ENCODE data around the gene WFS1. TPM values are rescaled to one million over a fixed set of nuclear protein-coding genes. Genes with fewer than 3 reads are reported as not detected.

WFS1 gene
- total RNA-seq, 1 donor: 17.0 TPM

DNA sequence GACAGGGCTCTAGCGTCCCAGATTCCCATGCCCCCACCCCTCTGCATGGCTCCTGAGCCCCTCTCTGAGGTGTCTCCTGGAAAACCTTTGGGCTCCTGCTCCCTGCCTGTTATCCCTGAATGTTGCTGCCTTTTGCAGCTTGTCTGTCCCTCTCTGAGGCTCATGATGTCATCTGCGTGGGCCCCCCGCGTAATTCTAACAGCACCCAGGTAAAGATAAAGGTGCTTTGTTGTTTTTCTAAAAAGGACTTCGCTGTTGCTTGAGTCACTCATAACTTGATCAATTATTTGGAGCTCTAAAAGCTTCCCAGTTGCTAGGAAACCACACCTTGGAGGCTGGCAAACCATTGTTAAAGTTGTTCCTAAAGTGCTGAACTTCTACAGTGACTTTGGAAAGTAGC, 36.6 kb downstream of the WFS1 start:
- no peak overlapping the region for H3K4me2 ChIP-seq (ENCODE audit: insufficient read depth, low read length)
- H3K4me1 ChIP-seq (ENCODE audit: insufficient read depth, low read length): no peaks in the 10 kb centered on the region
- H2AFZ ChIP-seq (ENCODE audit: low read length): no peak overlapping the region
- TF ChIP-seq, protein P1, sequence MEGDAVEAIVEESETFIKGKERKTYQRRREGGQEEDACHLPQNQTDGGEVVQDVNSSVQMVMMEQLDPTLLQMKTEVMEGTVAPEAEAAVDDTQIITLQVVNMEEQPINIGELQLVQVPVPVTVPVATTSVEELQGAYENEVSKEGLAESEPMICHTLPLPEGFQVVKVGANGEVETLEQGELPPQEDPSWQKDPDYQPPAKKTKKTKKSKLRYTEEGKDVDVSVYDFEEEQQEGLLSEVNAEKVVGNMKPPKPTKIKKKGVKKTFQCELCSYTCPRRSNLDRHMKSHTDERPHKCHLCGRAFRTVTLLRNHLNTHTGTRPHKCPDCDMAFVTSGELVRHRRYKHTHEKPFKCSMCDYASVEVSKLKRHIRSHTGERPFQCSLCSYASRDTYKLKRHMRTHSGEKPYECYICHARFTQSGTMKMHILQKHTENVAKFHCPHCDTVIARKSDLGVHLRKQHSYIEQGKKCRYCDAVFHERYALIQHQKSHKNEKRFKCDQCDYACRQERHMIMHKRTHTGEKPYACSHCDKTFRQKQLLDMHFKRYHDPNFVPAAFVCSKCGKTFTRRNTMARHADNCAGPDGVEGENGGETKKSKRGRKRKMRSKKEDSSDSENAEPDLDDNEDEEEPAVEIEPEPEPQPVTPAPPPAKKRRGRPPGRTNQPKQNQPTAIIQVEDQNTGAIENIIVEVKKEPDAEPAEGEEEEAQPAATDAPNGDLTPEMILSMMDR (IDR thresholded peaks at IDR 0.05; ENCODE audit: extremely low read depth, low read depth, low read length): no peak
- H3K27ac ChIP-seq (ENCODE audit: low read depth, low read length): no peak overlapping the region
- no peaks in the 10 kb centered on the region for H3K9me3 ChIP-seq (ENCODE audit: low read depth, low read length)
- H3K36me3 ChIP-seq (ENCODE audit: insufficient read depth, low read length): no peaks in the 10 kb centered on the region
- no peak overlapping the region for H3K4me3 ChIP-seq (ENCODE audit: insufficient read depth, low read length)
- H3K27me3 ChIP-seq (ENCODE audit: insufficient read depth, low read length): peaks cover 42% of the 10 kb centered on the region
- no peaks in the 10 kb centered on the region for H3K79me2 ChIP-seq (ENCODE audit: insufficient read depth, low read length)
- no peak for DNase-seq (ENCODE audit: insufficient read length, low spot score, missing footprints)
- no peaks in the 10 kb centered on the region for H4K20me1 ChIP-seq (ENCODE audit: insufficient read depth, low read length)

DNA sequence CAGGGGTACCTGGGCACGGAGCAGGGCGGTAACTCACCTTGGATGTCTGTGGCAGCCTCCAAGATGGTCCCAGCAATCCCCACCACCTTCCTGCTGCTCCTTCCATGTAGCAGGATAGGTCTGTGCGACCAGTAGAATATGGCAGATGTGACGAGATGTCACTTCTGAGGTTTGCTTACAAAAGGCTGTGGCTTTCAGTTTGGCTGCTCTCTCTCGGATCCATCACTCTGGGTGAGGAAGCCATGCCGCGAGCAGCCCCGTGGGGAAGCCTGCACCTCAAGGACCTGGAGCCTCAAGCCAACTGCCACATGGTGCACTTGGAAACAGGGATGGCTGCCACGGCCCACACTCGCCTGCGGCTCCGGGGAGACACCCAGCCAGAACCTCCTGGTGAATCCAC, 37.6 kb downstream of the WFS1 start:
- DNase-seq (ENCODE audit: insufficient read length, low spot score, missing footprints): no peak
- no peak overlapping the region for H3K27ac ChIP-seq (ENCODE audit: low read depth, low read length)
- H3K4me1 ChIP-seq (ENCODE audit: insufficient read depth, low read length): no peaks in the 10 kb centered on the region
- TF ChIP-seq, protein P1 (IDR thresholded peaks at IDR 0.05; ENCODE audit: extremely low read depth, low read depth, low read length): no peak
- H3K4me3 ChIP-seq (ENCODE audit: insufficient read depth, low read length): no peak overlapping the region
- H3K79me2 ChIP-seq (ENCODE audit: insufficient read depth, low read length): no peaks in the 10 kb centered on the region
- no peak overlapping the region for H2AFZ ChIP-seq (ENCODE audit: low read length)
- no peak overlapping the region for H3K4me2 ChIP-seq (ENCODE audit: insufficient read depth, low read length)
- H3K36me3 ChIP-seq (ENCODE audit: insufficient read depth, low read length): no peaks in the 10 kb centered on the region
- no peaks in the 10 kb centered on the region for H4K20me1 ChIP-seq (ENCODE audit: insufficient read depth, low read length)
- H3K9me3 ChIP-seq (ENCODE audit: low read depth, low read length): no peaks in the 10 kb centered on the region
- H3K27me3 ChIP-seq (ENCODE audit: insufficient read depth, low read length): peaks cover 42% of the 10 kb centered on the region

DNA sequence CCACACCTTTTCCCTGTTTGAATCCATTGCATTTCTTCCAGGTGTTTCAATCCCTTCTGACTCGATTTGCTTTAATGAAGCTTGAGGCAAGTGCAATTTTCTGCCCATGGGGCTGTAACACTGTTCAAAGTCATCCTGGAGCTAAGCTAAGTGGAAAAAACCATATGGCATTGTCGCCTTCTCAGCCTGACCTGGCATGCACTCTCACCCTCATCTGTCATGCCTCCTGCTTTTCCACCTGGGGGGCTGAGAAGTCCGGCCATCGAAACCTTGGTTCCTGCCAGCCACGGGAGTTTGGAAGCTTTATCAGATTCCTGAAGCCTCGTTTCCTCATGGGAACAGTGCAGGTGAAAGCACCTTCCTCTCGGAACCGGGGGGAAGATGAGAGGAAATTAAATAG, 38.2 kb downstream of the WFS1 start:
- no peaks in the 10 kb centered on the region for H3K9me3 ChIP-seq (ENCODE audit: low read depth, low read length)
- no peaks in the 10 kb centered on the region for H3K4me1 ChIP-seq (ENCODE audit: insufficient read depth, low read length)
- no peak overlapping the region for H3K27ac ChIP-seq (ENCODE audit: low read depth, low read length)
- no peaks in the 10 kb centered on the region for H4K20me1 ChIP-seq (ENCODE audit: insufficient read depth, low read length)
- no peak overlapping the region for H3K4me2 ChIP-seq (ENCODE audit: insufficient read depth, low read length)
- peaks cover 42% of the 10 kb centered on the region for H3K27me3 ChIP-seq (ENCODE audit: insufficient read depth, low read length)
- DNase-seq (ENCODE audit: insufficient read length, low spot score, missing footprints): no peak
- H3K4me3 ChIP-seq (ENCODE audit: insufficient read depth, low read length): no peak overlapping the region
- no peak overlapping the region for H2AFZ ChIP-seq (ENCODE audit: low read length)
- H3K36me3 ChIP-seq (ENCODE audit: insufficient read depth, low read length): no peaks in the 10 kb centered on the region
- no peaks in the 10 kb centered on the region for H3K79me2 ChIP-seq (ENCODE audit: insufficient read depth, low read length)
- TF ChIP-seq, protein P1 (IDR thresholded peaks at IDR 0.05; ENCODE audit: extremely low read depth, low read depth, low read length): no peak

DNA sequence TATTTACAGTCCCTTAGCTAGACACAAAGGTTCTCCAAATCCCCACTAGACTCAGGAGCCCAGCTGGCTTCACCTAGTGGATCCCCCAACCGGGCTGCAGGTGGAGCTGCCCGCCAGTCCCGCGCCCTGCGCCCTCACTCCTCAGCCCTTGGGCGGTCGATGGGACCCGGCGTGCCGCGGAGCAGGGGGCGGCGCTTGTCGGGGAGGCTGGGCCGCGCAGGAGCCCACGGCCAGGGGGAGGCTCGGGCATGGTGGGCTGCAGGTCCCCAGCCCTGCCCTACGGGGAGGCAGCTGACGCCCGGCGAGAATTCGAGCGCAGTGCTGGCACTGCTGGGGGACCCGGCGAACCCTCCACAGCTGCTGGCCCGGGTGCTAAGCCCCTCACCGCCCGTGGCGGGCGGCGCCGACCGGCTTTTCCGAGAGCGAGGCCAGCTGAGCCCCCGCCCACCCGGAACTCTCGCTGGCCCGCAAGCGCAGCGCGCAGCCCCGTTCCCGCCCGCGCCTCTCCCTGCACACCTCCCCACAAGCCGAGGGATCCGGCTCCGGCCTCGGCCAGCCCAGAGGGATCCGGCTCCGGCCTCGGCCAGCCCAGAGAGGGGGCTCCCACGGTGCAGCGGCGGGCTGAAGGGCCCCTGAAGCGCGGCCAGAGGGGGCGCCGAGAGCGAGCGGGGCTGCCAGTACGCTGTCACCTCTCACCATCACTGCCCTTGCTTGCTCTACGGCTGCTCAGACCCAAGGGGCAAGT, 39.4 kb downstream of the WFS1 start:
- Histone ChIP-seq H2AFZ (ENCODE audit: low read length) (no peak overlapping the region), H3K27me3 (ENCODE audit: insufficient read depth, low read length) (peaks cover 46% of the 10 kb centered on the region), H3K4me3 (ENCODE audit: insufficient read depth, low read length) (no peak overlapping the region), H3K4me1 (ENCODE audit: insufficient read depth, low read length) (no peaks in the 10 kb centered on the region), H3K4me2 (ENCODE audit: insufficient read depth, low read length) (no peak overlapping the region), H3K27ac (ENCODE audit: low read depth, low read length) (no peak overlapping the region), H4K20me1 (ENCODE audit: insufficient read depth, low read length) (no peaks in the 10 kb centered on the region), H3K79me2 (ENCODE audit: insufficient read depth, low read length) (no peaks in the 10 kb centered on the region), H3K9me3 (ENCODE audit: low read depth, low read length) (no peaks in the 10 kb centered on the region), H3K36me3 (ENCODE audit: insufficient read depth, low read length) (no peaks in the 10 kb centered on the region)
- TF ChIP-seq, protein P1 (IDR thresholded peaks at IDR 0.05; ENCODE audit: extremely low read depth, low read depth, low read length): no peak
- no peak for DNase-seq (ENCODE audit: insufficient read length, low spot score, missing footprints)

All from osteoblast (primary cell).